C4-2B (cell line): ENCODE measurements around the gene SLC26A2.

Experiments used
- H3K27ac ChIP-seq: fragments of 450-650 bp; 2 replicates; pipeline ENCODE4 v1.5.1; 2017
- ZFX ChIP-seq: fragments of 450-650 bp; IDR thresholded peaks from 2 replicates; pipeline ENCODE4 v1.6.1; 2017
- TF ChIP-seq, protein P1 (sequence below): fragments of 450-650 bp; conservative IDR thresholded peaks from 2 replicates; pipeline ENCODE4 v1.5.1; 2017; ENCODE audit warnings: mild to moderate bottlenecking

Gene SLC26A2

DNA sequence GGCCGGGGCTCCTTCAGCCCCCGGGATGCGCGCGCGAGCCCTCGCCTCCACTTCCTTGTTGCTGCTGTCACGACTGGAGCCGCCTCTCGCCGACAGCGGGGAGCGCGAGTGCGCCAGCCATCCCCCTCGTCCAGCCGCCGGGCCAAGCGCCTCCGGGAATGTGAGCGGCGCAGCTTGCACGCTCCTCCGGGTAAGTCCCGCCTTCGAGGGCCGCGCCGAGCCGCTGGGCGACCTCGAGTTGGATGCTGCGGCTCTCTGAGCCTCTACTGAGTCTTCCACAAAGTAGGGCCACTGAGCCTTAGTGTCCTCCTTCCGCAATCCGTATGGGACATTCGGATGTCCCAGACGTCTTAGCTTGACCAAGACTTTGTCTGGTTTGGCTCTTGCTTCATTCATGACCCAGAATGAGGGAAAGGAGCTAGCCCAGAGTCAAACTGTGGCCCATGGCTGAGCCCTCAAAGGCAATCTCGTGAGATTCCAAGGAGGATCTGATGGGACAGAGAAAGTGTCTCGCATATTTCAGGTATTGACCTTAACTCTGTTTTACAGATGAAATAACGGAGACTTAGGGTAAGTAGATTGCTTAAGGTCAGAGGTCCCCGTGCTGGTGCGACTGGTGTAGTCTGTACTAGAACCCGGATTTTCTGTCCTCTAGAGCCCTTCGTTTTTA lies 40.6 kb downstream of the SLC26A2 start:
- TF ChIP-seq ZFX = 0 out of 2 replicates have a peak, but pooled peaks have one; percentile 21
- TF ChIP-seq, protein P1, sequence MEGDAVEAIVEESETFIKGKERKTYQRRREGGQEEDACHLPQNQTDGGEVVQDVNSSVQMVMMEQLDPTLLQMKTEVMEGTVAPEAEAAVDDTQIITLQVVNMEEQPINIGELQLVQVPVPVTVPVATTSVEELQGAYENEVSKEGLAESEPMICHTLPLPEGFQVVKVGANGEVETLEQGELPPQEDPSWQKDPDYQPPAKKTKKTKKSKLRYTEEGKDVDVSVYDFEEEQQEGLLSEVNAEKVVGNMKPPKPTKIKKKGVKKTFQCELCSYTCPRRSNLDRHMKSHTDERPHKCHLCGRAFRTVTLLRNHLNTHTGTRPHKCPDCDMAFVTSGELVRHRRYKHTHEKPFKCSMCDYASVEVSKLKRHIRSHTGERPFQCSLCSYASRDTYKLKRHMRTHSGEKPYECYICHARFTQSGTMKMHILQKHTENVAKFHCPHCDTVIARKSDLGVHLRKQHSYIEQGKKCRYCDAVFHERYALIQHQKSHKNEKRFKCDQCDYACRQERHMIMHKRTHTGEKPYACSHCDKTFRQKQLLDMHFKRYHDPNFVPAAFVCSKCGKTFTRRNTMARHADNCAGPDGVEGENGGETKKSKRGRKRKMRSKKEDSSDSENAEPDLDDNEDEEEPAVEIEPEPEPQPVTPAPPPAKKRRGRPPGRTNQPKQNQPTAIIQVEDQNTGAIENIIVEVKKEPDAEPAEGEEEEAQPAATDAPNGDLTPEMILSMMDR = no peak
- peak overlapping the region; percentile 100 for H3K27ac ChIP-seq

DNA sequence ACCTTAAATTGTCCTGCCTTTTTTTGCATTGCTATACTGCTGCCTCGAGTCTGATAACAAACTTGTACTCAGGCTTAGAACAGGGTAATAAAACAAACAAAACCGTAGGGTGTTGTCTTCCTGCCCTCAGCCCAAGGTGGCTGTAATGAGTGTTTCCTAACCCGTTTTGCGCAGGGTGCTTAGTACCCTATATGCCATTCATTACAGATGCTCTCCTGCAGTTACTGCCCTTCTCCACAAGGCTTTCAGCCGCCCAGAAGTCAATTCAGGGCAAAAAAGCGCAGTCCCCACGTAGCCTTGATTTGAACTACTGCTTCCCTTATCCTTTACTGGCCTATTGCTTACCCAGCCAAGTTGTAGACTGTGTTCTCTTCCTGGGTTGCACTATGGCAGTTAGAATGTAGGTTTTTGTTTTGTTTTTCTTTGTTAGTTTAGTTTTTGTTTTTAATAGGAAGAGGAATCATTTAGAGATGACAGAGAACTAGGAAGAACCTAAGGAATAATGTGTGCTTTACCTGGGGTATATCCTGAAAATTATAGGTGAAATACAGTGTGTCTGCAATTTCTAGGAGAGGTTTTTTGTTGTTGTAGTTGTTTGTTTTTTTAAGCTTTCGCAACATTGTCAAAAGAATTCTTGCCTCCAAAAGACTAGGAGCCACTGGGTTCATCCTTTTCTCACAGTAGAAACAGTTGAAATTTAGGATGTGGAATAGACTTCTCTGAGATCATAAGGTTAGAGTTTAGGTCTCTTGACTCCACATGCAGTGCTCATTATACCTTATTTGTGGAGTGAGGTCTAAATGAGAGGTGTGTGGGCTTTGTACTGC lies 41.3 kb downstream of the SLC26A2 start:
- peak overlapping the region; percentile 100 for H3K27ac ChIP-seq
- TF ChIP-seq ZFX = no peak
- TF ChIP-seq, protein P1 = peak; percentile 73

DNA sequence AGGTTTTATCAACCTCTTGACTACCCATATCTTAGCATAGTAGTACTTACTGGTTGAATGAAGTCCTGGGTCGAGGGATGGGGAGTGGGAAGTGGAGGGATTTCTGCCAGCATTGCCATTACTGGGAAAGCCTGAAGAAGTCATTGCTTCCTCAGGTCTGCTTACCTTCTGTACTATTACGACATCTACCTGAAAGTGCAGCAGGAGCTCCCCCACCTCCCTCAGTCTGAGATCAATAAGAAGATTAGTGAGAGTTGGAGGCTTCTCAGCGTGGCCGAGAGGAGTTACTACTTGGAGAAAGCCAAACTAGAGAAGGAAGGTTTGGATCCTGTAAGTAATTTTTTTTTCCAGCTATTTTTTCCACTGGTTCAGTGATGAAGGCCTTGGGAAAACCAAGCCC lies 45.8 kb downstream of the SLC26A2 start:
- no peak for TF ChIP-seq ZFX
- TF ChIP-seq, protein P1 = no peak
- H3K27ac ChIP-seq = no peak overlapping the region

DNA sequence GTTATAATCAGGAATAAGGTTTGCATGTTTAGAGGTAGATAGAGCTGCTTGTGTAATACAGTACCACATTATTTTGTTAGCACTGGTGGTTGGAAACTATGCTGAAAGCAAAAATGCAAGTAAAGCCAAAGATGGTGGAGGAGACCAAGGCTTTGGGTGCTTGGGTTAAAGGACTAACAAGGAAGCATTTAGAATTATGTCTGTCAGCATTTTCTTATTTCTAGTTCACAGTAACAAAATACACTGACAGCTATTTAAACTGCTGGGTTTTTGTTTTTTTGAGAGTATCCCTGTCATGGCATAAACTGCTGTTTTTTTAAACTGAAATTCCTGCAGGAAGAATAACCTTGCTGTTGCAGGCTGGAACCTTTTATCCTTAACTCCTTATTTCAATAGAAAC lies 46.5 kb downstream of the SLC26A2 start:
- TF ChIP-seq, protein P1 = no peak
- no peak for TF ChIP-seq ZFX
- no peak overlapping the region for H3K27ac ChIP-seq

DNA sequence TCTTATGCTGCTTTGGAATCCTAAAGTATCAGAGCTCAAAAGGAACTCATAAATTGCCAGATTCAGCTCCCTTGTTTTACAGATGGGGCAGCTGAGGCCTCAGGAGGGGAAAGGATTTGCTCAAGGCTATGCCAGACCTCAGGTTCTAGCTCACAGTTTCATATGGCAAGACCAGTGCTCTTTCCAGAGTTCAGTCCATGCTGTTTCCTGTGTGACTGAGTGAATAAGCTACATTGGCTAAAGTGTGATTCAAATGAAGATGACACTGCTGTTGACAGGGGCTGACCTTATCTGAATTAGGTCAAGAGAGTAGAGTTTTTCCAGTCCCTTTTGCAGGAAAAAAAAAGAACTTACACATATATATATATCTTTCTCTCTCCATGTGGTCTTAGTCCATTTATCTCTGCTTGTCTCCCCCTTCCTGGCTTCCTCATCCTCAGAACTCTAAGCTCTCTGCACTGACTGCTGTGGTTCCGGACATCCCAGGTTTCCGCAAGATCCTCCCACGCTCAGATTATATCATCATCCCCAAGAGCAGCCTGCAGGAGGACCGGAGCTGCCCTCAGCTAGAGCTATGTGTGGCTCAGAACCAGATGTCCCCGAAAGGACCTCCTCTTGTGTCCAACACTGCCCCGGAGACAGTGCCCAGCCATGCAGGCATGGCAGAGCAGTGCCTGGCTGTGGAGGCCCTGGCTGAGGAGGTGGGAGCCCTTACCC lies 49.3 kb downstream of the SLC26A2 start:
- no peak overlapping the region for H3K27ac ChIP-seq
- TF ChIP-seq, protein P1 = no peak
- no peak for TF ChIP-seq ZFX

DNA sequence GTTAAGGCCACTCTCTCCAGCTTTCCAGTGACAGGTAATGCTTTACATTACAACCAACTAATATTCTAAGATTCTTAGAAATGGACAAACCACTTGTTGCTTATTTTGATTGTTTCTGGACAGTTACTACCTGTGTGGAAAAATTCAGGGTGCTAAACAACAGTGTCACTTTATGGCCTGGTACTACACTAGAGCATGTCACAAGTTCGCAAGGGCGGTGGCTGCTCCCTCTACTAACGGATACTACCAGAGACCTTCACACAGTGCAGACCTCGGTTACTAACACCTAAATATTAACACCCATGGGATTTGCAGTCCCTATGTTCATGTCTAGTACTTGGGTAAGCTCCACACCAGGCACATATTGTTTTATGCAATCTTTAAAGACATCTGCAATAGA lies 53.4 kb downstream of the SLC26A2 start:
- TF ChIP-seq ZFX = no peak
- TF ChIP-seq, protein P1 = no peak
- H3K27ac ChIP-seq = no peak overlapping the region

DNA sequence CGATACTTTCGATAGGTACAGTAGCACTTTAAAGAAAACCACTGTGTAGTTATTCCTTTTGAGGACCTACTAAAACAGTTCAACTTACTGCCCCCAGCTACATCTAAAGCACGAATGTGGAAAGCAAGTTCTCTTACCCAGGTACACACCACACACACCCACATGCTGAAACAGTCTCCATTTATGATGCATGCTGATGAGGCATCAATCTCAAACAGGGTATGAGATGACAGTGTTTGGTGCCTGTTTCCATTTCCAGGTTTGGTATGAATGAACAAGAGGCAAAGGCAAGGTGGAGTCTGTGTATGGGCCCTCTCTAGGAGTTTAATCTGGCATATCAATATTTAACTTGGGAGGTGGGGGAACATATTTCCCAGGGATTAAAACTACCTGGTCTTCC lies 53.9 kb downstream of the SLC26A2 start:
- H3K27ac ChIP-seq = no peak overlapping the region
- TF ChIP-seq ZFX = no peak
- TF ChIP-seq, protein P1 = no peak
